Liver (tissue), 9 donors: ENCODE data around the gene PARD6B. TPM values are rescaled to one million over a fixed set of nuclear protein-coding genes. Genes with fewer than 3 reads are reported as not detected.

ENCODE experiments used
- DNase-seq: peaks from one replicate; pipeline ENCODE4 v3.0.0-alpha.2; 2017; ENCODE audit warnings: low spot score
- H3K27ac ChIP-seq, 2 donors: one replicate each; pipeline ENCODE4 v1.7.0; 2013; ENCODE audit warnings: inconsistent platforms in 2 of 2, low read length in 2 of 2, control low read depth in 1 of 2, low read depth in 1 of 2, mild to moderate bottlenecking in 1 of 2
- H3K27me3 ChIP-seq, 4 donors: one replicate each; pipeline versions ENCODE4 v1.6.1 to v1.7.0; 2013; ENCODE audit warnings: low read length in 3 of 4, inconsistent platforms in 1 of 4, mild to moderate bottlenecking in 1 of 4, moderate library complexity in 1 of 4; ENCODE audit not compliant: control insufficient read depth in 4 of 4, insufficient read depth in 4 of 4
- H3K36me3 ChIP-seq, 4 donors: one replicate each; pipeline versions ENCODE4 v1.6.1 to v1.7.0; 2013; ENCODE audit warnings: low read length in 3 of 4, mild to moderate bottlenecking in 3 of 4, low read depth in 1 of 4, moderate library complexity in 1 of 4; ENCODE audit not compliant: control insufficient read depth in 4 of 4, insufficient read depth in 3 of 4
- H3K4me1 ChIP-seq, 4 donors: one replicate each; pipeline versions ENCODE4 v1.6.1 to v1.7.0; 2013; ENCODE audit warnings: low read length in 3 of 4, mild to moderate bottlenecking in 3 of 4, moderate library complexity in 1 of 4; ENCODE audit not compliant: control insufficient read depth in 4 of 4, insufficient read depth in 4 of 4
- H3K4me3 ChIP-seq, 3 donors: one replicate each; pipeline versions ENCODE4 v1.6.1 to v1.7.0; 2013; ENCODE audit warnings: low read length in 3 of 3, control low read depth in 1 of 3, low read depth in 1 of 3, mild to moderate bottlenecking in 1 of 3
- H3K9ac ChIP-seq, 2 donors: one replicate each; pipeline ENCODE4 v1.7.0; 2013; ENCODE audit warnings: low read length in 2 of 2, mild to moderate bottlenecking in 2 of 2, moderate library complexity in 2 of 2, control low read depth in 1 of 2, low read depth in 1 of 2
- H3K9me3 ChIP-seq, 4 donors: one replicate each; pipeline versions ENCODE4 v1.6.1 to v1.7.0; 2013; ENCODE audit warnings: low read length in 3 of 4; ENCODE audit not compliant: control insufficient read depth in 4 of 4
- ATF3 ChIP-seq: IDR thresholded peaks from 2 replicates; pipeline ENCODE4 v1.6.1; 2016; ENCODE audit warnings: antibody characterized with exemption
- CTCF ChIP-seq: fragments of 150-350 bp; IDR thresholded peaks from 2 replicates; pipeline ENCODE4 v1.5.1; 2017; ENCODE audit warnings: improper control_type of control experiment, low read depth, low read length; ENCODE audit not compliant: missing input control
- FOXA1 ChIP-seq: IDR thresholded peaks from 2 replicates; pipeline ENCODE4 v1.6.1; 2016; ENCODE audit warnings: antibody characterized with exemption
- FOXA2 ChIP-seq: IDR thresholded peaks from 2 replicates; pipeline ENCODE4 v1.6.1; 2016; ENCODE audit warnings: antibody characterized with exemption
- HNF4A ChIP-seq, 2 donors: conservative IDR thresholded peaks; 2 replicates each; pipeline ENCODE4 v1.6.1; 2016; ENCODE audit warnings: antibody characterized with exemption in 2 of 2, mild to moderate bottlenecking in 2 of 2
- HNF4G ChIP-seq: IDR thresholded peaks from 2 replicates; pipeline ENCODE4 v1.6.1; 2016; ENCODE audit warnings: antibody characterized with exemption
- JUND ChIP-seq, 2 donors: IDR thresholded peaks; 2 replicates each; pipeline ENCODE4 v1.6.1; 2016; ENCODE audit warnings: antibody characterized with exemption in 2 of 2
- NR2F2 ChIP-seq: IDR thresholded peaks from 2 replicates; pipeline ENCODE4 v1.6.1; 2016; ENCODE audit warnings: antibody characterized with exemption
- RAD21 ChIP-seq, 2 donors: IDR thresholded peaks; 2 replicates each; pipeline ENCODE4 v1.6.1; 2016; ENCODE audit warnings: antibody characterized with exemption in 2 of 2, mild to moderate bottlenecking in 2 of 2
- SP1 ChIP-seq: IDR thresholded peaks from 2 replicates; pipeline ENCODE4 v1.6.1; 2018; ENCODE audit warnings: antibody characterized with exemption, mild to moderate bottlenecking
- TAF1 ChIP-seq: conservative IDR thresholded peaks from 2 replicates; pipeline ENCODE4 v1.6.1; 2016; ENCODE audit warnings: antibody characterized with exemption, mild to moderate bottlenecking
- ZBTB33 ChIP-seq: IDR thresholded peaks from 2 replicates; pipeline ENCODE4 v1.6.1; 2016; ENCODE audit warnings: antibody characterized with exemption
- WGBS: extraction: QIAGEN DNeasy Blood & Tissue Kit; methylation state at CpG from one replicate; pipeline ENCODE4 v1.1.7; 2013; 5-methylcytosine and 5-hydroxymethylcytosine counted together
- polyA plus RNA-seq, 2 donors: library from polyadenylated mRNA; stranded (reverse) in 1 of 2; unstranded in 1 of 2; fragments of 200-250 nt in 1 of 2; fragments of >200 nt in 1 of 2; fragmentation: Nextera tagmentation in 1 of 2; extraction: Ambion mirVana in 1 of 2; gene quantifications; one replicate each; pipeline versions ENCODE4 v1.2.1 to v1.2.3, GENCODE V29; 2013 to 2015
- total RNA-seq, 2 donors: library from RNA; depleted of rRNA; stranded (reverse); fragments of >200 nt; gene quantifications; one replicate each; pipeline ENCODE4 v1.2.3, GENCODE V29; 2014
- TF ChIP-seq, protein P1 (sequence below): IDR thresholded peaks from 2 replicates; pipeline ENCODE4 v1.6.1; 2016; ENCODE audit warnings: antibody characterized with exemption, mild to moderate bottlenecking
- TF ChIP-seq, protein P2 (sequence below): IDR thresholded peaks from 2 replicates; pipeline ENCODE4 v1.6.1; 2016; ENCODE audit warnings: antibody characterized with exemption
- donor health status: healthy.
- donor health status: healthy.
- donor health status: healthy.
- donor health status: healthy.
- donor health status: healthy.

Gene PARD6B
- total and polyA plus RNA-seq, 4 donors = 1.2 to 8.8 (median 5.9) TPM

DNA sequence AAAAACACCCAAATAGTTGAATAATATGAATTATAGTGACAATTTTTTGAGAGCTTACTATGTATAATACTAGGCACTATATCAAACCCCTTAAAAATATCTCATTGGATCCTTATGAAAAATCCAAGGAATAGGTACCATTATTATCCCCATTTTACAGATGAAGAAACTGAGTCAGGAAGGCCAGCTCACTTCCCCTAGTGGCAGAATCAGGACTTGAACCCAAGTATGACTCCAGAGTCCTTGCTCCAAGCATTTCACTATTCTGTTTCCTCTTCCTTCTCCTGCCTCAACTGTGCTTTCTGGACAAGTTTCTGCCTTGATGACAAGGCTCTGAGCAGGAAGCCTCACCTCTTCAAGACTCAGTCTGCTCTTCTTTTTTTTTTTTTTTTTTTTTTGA, 10.8 kb upstream of the PARD6B start:
- no peak overlapping the region for H3K4me3 ChIP-seq
- TF ChIP-seq TAF1 (no peak), RAD21 (IDR thresholded peaks at IDR 0.05) (no peak), ATF3 (no peak), NR2F2 (no peak), SP1 (no peak), FOXA1 (no peak), JUND (IDR thresholded peaks at IDR 0.05) (no peak)
- DNase-seq = no peak
- H3K9ac ChIP-seq = no peak overlapping the region
- H3K27ac ChIP-seq = no peak overlapping the region
- H3K4me1 ChIP-seq = no peaks in the 10 kb centered on the region
- no peaks in the 10 kb centered on the region for H3K36me3 ChIP-seq
- H3K27me3 ChIP-seq = no peaks in the 10 kb centered on the region
- no peaks in the 10 kb centered on the region for H3K9me3 ChIP-seq

DNA sequence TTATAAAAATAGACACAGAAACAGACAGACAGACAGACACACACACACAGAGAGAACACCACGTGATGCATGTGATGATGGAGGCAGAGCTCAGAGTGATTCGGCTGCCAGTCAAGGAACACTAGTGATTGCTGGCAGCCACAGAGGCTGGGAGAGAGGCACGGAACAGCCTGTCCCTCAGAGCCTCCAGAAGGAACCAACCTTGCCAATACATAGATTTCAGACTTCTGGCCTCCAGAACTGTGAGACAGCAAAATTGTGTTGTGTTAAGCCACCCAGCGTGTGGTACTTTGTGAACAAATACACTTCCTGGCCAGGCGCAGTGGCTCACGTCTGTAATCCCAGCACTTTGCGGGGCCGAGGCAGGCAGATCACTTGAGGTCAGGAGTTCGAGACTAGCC, 9.5 kb upstream of the PARD6B start:
- WGBS = 83% methylated on average over 9 of the region's 9 CpGs
- Histone ChIP-seq H3K4me1 (peaks cover 0 to 4% (median under 1%) of the 10 kb centered on the region in 4 donors), H3K27ac (no peak overlapping the region)

More for the DNA sequence above, 9.5 kb upstream of the PARD6B start:
- Histone ChIP-seq H3K4me3 (no peak overlapping the region), H3K9me3 (no peaks in the 10 kb centered on the region), H3K9ac (no peak overlapping the region), H3K36me3 (no peaks in the 10 kb centered on the region), H3K27me3 (no peaks in the 10 kb centered on the region)
- TF ChIP-seq FOXA1 (no peak), FOXA2 (no peak), RAD21 (IDR thresholded peaks at IDR 0.05) (no peak), HNF4G (no peak), SP1 (no peak), ATF3 (no peak), ZBTB33 (no peak), HNF4A (conservative IDR thresholded peaks at IDR 0.05) (no peak), NR2F2 (no peak), CTCF (no peak)
- TF ChIP-seq, protein P1, sequence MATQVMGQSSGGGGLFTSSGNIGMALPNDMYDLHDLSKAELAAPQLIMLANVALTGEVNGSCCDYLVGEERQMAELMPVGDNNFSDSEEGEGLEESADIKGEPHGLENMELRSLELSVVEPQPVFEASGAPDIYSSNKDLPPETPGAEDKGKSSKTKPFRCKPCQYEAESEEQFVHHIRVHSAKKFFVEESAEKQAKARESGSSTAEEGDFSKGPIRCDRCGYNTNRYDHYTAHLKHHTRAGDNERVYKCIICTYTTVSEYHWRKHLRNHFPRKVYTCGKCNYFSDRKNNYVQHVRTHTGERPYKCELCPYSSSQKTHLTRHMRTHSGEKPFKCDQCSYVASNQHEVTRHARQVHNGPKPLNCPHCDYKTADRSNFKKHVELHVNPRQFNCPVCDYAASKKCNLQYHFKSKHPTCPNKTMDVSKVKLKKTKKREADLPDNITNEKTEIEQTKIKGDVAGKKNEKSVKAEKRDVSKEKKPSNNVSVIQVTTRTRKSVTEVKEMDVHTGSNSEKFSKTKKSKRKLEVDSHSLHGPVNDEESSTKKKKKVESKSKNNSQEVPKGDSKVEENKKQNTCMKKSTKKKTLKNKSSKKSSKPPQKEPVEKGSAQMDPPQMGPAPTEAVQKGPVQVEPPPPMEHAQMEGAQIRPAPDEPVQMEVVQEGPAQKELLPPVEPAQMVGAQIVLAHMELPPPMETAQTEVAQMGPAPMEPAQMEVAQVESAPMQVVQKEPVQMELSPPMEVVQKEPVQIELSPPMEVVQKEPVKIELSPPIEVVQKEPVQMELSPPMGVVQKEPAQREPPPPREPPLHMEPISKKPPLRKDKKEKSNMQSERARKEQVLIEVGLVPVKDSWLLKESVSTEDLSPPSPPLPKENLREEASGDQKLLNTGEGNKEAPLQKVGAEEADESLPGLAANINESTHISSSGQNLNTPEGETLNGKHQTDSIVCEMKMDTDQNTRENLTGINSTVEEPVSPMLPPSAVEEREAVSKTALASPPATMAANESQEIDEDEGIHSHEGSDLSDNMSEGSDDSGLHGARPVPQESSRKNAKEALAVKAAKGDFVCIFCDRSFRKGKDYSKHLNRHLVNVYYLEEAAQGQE = no peak
- TF ChIP-seq, protein P2, sequence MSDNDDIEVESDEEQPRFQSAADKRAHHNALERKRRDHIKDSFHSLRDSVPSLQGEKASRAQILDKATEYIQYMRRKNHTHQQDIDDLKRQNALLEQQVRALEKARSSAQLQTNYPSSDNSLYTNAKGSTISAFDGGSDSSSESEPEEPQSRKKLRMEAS = no peak
- DNase-seq = no peak
